ENCODE measurements around the gene SLC31A1. TPM values are rescaled to one million over a fixed set of nuclear protein-coding genes. Genes with fewer than 3 reads are reported as not detected.

The SLC31A1 gene
- total and polyA plus RNA-seq, 2 donors (not counting 3 experiments of a cell fraction or from before 2014, with no cell fraction given), result 13.5 to 22.7 TPM

DNA sequence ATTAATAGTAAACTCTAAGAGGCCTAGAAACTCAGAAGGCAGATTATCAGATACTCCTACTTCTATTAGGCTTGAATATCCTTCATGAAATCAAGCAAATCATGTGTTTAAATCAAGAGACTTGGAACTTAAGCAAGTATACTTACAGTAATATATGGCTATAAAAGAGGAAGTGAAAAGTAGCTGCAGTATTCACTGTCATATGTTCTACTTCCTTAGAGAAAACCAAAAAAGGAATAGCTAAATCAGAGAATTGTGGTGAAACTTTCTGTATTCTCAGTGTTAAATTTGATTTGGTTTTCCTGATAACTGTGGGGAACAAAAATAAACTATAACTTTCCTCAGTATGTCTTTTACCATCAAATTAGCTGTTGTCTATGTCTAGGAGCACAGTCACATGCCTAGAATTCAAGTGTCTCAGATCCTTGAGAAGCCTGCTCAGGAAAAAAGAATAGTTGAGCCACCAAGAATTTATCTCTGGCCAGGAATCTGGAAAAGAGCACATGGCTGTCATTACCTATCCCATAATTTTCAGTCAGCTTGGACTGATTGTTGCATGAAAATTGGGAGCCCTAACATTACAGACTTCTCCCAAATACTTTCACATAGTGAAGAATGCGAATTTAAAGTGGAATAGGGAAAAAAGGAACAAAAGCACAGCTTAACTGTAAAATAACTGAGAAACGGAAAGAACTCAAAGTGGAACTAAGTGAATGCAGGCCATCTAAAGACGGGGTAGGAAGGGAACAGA is 2.0 kb upstream of the SLC31A1 start:
- no peaks in the 10 kb centered on the region for H3K9me1 ChIP-seq (replicated peaks; ENCODE audit: control insufficient read depth, extremely low read depth, insufficient read depth, low read length)
- no peaks in the 10 kb centered on the region for H4K20me1 ChIP-seq (replicated peaks; ENCODE audit: control insufficient read depth, extremely low read depth, insufficient read depth, low read length)
- H3K36me3 ChIP-seq (ENCODE audit: control insufficient read depth in 2 of 2, extremely low read depth in 1 of 2, insufficient read depth in 2 of 2, low read length in 2 of 2), result no peaks in the 10 kb centered on the region
- H3K4me1 ChIP-seq (ENCODE audit: control insufficient read depth, extremely low read depth, insufficient read depth, low read length), result peaks cover 26% of the 10 kb centered on the region
- intact Hi-C loops (cut with micrococcal nuclease) (no loop called here), dilution Hi-C loops (cut with MboI; ENCODE audit: extremely low pct_ligation_motif_present, low sequenced_read_pairs) (no loop called here)
- ChIA-PET POLR2A (interaction anchor here (1.4 kb wide), 1 partner anchor 56 kb away, joined by 5 read pairs; the partner anchor contains the start of genes CDC26 and PRPF4), CTCF (interaction anchor here (0.7 to 1.9 kb wide), 4 partner anchors 18 to 889 kb away, joined by 3 to 4 read pairs (median 3); no protein-coding TSS in a partner anchor)
- FAIRE-seq (no peak), DNase-seq (ENCODE audit: low read depth, low spot score) (no peak)
- H3K9ac ChIP-seq (replicated peaks; ENCODE audit: extremely low read depth, insufficient read depth, low read length), result no peak overlapping the region
- no peak overlapping the region for H3K27ac ChIP-seq (ENCODE audit: insufficient read depth, low read depth, low read length)
- no TSS peak for BruUV-seq (replicated peaks)
- peaks cover 60% of the 10 kb centered on the region for H3K79me2 ChIP-seq (ENCODE audit: control insufficient read depth, insufficient read depth, low read length)
- H2AFZ ChIP-seq (ENCODE audit: low read depth, low read length), result no peak overlapping the region
- no peaks in the 10 kb centered on the region for H3K9me3 ChIP-seq (replicated peaks; ENCODE audit: control insufficient read depth, insufficient read depth, low read length)
- H3K4me2 ChIP-seq (ENCODE audit: insufficient read depth, low read length), result no peak overlapping the region
- H3K27me3 ChIP-seq (ENCODE audit: control insufficient read depth in 2 of 2, insufficient read depth in 2 of 2, low read length in 2 of 2), result no peaks in the 10 kb centered on the region
- H3K4me3 ChIP-seq (replicated peaks in 1 of 3; ENCODE audit: insufficient read depth in 1 of 3, low read depth in 1 of 3, low read length in 3 of 3), result no peak overlapping the region
- TF ChIP-seq, protein P1, sequence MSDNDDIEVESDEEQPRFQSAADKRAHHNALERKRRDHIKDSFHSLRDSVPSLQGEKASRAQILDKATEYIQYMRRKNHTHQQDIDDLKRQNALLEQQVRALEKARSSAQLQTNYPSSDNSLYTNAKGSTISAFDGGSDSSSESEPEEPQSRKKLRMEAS (IDR thresholded peaks at IDR 0.05; ENCODE audit: insufficient read depth, insufficient read length), result no peak
- no peak for TF ChIP-seq POLR2A (IDR thresholded peaks at IDR 0.05; ENCODE audit: low read depth, low read length)
- no peak for TF ChIP-seq JUN (IDR thresholded peaks at IDR 0.05; ENCODE audit: borderline replicate concordance, insufficient read depth, insufficient read length, low read depth)
- TF ChIP-seq FOS (IDR thresholded peaks at IDR 0.05; ENCODE audit: borderline replicate concordance, insufficient read depth, low read length), result no peak
- no peak for TF ChIP-seq GATA2 (IDR thresholded peaks at IDR 0.05; ENCODE audit: insufficient read depth, insufficient read length, low read depth, low read length)
- no peak for TF ChIP-seq MYC (IDR thresholded peaks at IDR 0.05; ENCODE audit: low read depth, low read length)
- no peak for TF ChIP-seq POLR2AphosphoS5 (IDR thresholded peaks at IDR 0.05; ENCODE audit: insufficient read depth, low read depth, low read length)
- TF ChIP-seq EZH2 (IDR thresholded peaks at IDR 0.05; ENCODE audit: borderline replicate concordance, low read depth, low read length, severe bottlenecking), result no peak
- TF ChIP-seq, protein P2, sequence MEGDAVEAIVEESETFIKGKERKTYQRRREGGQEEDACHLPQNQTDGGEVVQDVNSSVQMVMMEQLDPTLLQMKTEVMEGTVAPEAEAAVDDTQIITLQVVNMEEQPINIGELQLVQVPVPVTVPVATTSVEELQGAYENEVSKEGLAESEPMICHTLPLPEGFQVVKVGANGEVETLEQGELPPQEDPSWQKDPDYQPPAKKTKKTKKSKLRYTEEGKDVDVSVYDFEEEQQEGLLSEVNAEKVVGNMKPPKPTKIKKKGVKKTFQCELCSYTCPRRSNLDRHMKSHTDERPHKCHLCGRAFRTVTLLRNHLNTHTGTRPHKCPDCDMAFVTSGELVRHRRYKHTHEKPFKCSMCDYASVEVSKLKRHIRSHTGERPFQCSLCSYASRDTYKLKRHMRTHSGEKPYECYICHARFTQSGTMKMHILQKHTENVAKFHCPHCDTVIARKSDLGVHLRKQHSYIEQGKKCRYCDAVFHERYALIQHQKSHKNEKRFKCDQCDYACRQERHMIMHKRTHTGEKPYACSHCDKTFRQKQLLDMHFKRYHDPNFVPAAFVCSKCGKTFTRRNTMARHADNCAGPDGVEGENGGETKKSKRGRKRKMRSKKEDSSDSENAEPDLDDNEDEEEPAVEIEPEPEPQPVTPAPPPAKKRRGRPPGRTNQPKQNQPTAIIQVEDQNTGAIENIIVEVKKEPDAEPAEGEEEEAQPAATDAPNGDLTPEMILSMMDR (IDR thresholded peaks at IDR 0.05; ENCODE audit: extremely low read depth in 1 of 2, insufficient read depth in 1 of 2, low read depth in 1 of 2, low read length in 2 of 2), result no peak
